GM12878 (cell line): Measurements from ENCODE around the gene LMX1B. TPM values are rescaled to one million over a fixed set of nuclear protein-coding genes. Genes with fewer than 3 reads are reported as not detected.

Experiments
- ATAC-seq: fragments of 200-7000 bp; cut with Tn5 transposase; 3 replicates; pipeline ENCODE4 v1.9.1; 2020; ENCODE audit warnings: mild to moderate bottlenecking, moderate library complexity
- BruUV-seq: library from RNA; stranded (reverse); fragments of 400-500 nt; replicated peaks from 2 replicates; lab custom pipeline; 2021; lab: Mats Ljungman, UMichigan
- CTCF ChIA-PET: fragments of 300-600 bp; sonication (Branson Sonifier 250); formaldehyde crosslinking; extraction: SDS; loops from one replicate; lab custom pipeline; 2021; ENCODE audit warnings: inconsistent platforms; lab: Yijun Ruan, JAX
- POLR2A ChIA-PET: fragments of 350-600 bp; formaldehyde crosslinking; extraction: SDS; loops from one replicate; lab custom pipeline; 2021; ENCODE audit warnings: inconsistent platforms; lab: Charles Lee
- RAD21 ChIA-PET: fragments of 300-600 bp; sonication (Branson Sonifier 250); formaldehyde crosslinking; loops from one replicate; lab custom pipeline; 2023; ENCODE audit warnings: antibody characterized with exemption; ENCODE audit not compliant: unreplicated experiment; lab: Charles Lee
- SMC1A ChIA-PET: fragments of 300-600 bp; sonication (Branson Sonifier 250); formaldehyde crosslinking; loops from one replicate; lab custom pipeline; 2023; ENCODE audit not compliant: unreplicated experiment, uncharacterized antibody; lab: Charles Lee
- DNase-seq: peaks from one replicate; pipeline ENCODE4 v3.0.0-alpha.2; 2011; ENCODE audit warnings: low read depth, low spot score
- FAIRE-seq: peaks from 3 replicates; lab custom pipeline; 2011; peaks lifted over from hg19 to GRCh38; lab: Jason Lieb, UNC
- H2AFZ ChIP-seq: 2 replicates; pipeline ENCODE4 v1.6.0; 2011; ENCODE audit warnings: low read depth, low read length, control low read depth; ENCODE audit not compliant: control insufficient read depth
- H3K27ac ChIP-seq: 2 replicates; pipeline ENCODE4 v1.5.1; 2011; ENCODE audit warnings: control low read depth; ENCODE audit not compliant: control insufficient read depth, insufficient read depth
- H3K27me3 ChIP-seq, 2 experiments: replicated peaks in 1 of 2; 2 replicates each; pipeline versions ENCODE4 v1.6.0 to v1.6.1; 2011; ENCODE audit warnings: low read length in 1 of 2; ENCODE audit not compliant: control insufficient read depth in 2 of 2, insufficient read depth in 2 of 2
- H3K36me3 ChIP-seq, 2 experiments: 2 replicates each; pipeline ENCODE4 v1.5.1; 2011; ENCODE audit warnings: low read length in 1 of 2; ENCODE audit not compliant: control insufficient read depth in 2 of 2, insufficient read depth in 2 of 2
- H3K4me1 ChIP-seq: 2 replicates; pipeline ENCODE4 v1.6.1; 2011; ENCODE audit warnings: mild to moderate bottlenecking, low read length, moderate library complexity, mixed read lengths; ENCODE audit not compliant: control insufficient read depth, insufficient read depth
- H3K4me2 ChIP-seq: 2 replicates; pipeline ENCODE4 v1.6.0; 2011; ENCODE audit warnings: control low read depth; ENCODE audit not compliant: control insufficient read depth, insufficient read depth
- H3K4me3 ChIP-seq: fragments of 200-600 bp; sonication (generic); 2 replicates; pipeline ENCODE4 v1.5.1; 2016
- H3K79me2 ChIP-seq: 2 replicates; pipeline ENCODE4 v1.6.0; 2011; ENCODE audit warnings: low read length; ENCODE audit not compliant: control insufficient read depth, insufficient read depth
- H3K9ac ChIP-seq: 2 replicates; pipeline ENCODE4 v1.8.0; 2011; ENCODE audit warnings: low read length, control low read depth, mixed read lengths; ENCODE audit not compliant: control insufficient read depth, insufficient read depth
- H3K9me3 ChIP-seq: replicated peaks from 3 replicates; pipeline ENCODE4 v1.5.1; 2011; ENCODE audit warnings: mild to moderate bottlenecking, low read length; ENCODE audit not compliant: control insufficient read depth, insufficient read depth
- H4K20me1 ChIP-seq: 2 replicates; pipeline ENCODE4 v1.6.0; 2011; ENCODE audit not compliant: control insufficient read depth, insufficient read depth
- CTCF ChIP-seq, 3 experiments: IDR thresholded peaks in 2 of 3; conservative IDR thresholded peaks in 1 of 3; 2 replicates each; pipeline ENCODE4 v1.5.1; 2011; ENCODE audit warnings: low read depth in 3 of 3, low read length in 3 of 3, mild to moderate bottlenecking in 3 of 3, control low read depth in 2 of 3, moderate library complexity in 2 of 3, inconsistent platforms in 1 of 3, mixed read lengths in 1 of 3; ENCODE audit not compliant: control insufficient read depth in 2 of 3, insufficient read depth in 1 of 3; ENCODE audit errors: extremely low read depth in 1 of 3
- IKZF1 ChIP-seq: fragments of 450-650 bp; conservative IDR thresholded peaks from 2 replicates; pipeline ENCODE4 v1.6.1; 2017; ENCODE audit warnings: antibody characterized with exemption, mild to moderate bottlenecking
- RAD51 ChIP-seq: fragments of 450-650 bp; IDR thresholded peaks from 2 replicates; pipeline ENCODE4 v1.6.1; 2016; ENCODE audit warnings: moderate library complexity, mild to moderate bottlenecking, inconsistent platforms
- ZNF217 ChIP-seq: fragments of 450-650 bp; IDR thresholded peaks from 2 replicates; pipeline ENCODE4 v1.6.1; 2017; ENCODE audit warnings: antibody characterized with exemption, mild to moderate bottlenecking
- WGBS: methylation state at CpG from one replicate; pipeline ENCODE4 v1.1.6; 2016; ENCODE audit warnings: low lambda C conversion rate; ENCODE audit not compliant: insufficient replicate concordance, insufficient coverage; ENCODE audit errors: missing lambda C conversion rate; 5-methylcytosine and 5-hydroxymethylcytosine counted together
- in situ Hi-C: fragments of 300-500 bp; cut with MboI; formaldehyde crosslinking; loops from 9 replicates; pipeline ENCODE4 v1.14.3; 2018; ENCODE audit warnings: mixed read lengths
- intact Hi-C: fragments of 100-400 bp; cut with micrococcal nuclease; formaldehyde crosslinking; loops from one replicate; pipeline ENCODE4 v1.14.2; 2022; ENCODE audit not compliant: unreplicated experiment
- polyA plus RNA-seq, 11 experiments: library from polyadenylated mRNA; depleted of rRNA in 4 of 11; unstranded in 6 of 11; stranded (reverse) in 5 of 11; fragments of >200 nt; fragmentation: Nextera tagmentation in 4 of 11; fragmentation: Illumina TruSeq in 1 of 11; extraction: Ambion mirVana in 4 of 11; extraction: Trizol in 1 of 11; gene quantifications; 1 replicate in 1 of 11; 2 replicates in 10 of 11; pipeline versions ENCODE4 v1.2.1 to v1.2.3, GENCODE V29; 2011 to 2016; ENCODE audit warnings: inconsistent platforms in 2 of 11, missing spikeins in 2 of 11, low read depth in 1 of 11
- total RNA-seq, 4 experiments: library from RNA; depleted of rRNA in 3 of 4; stranded (reverse); fragments of >200 nt in 3 of 4; fragmentation: Illumina TruSeq in 1 of 4; extraction: Trizol in 1 of 4; gene quantifications; 2 replicates each; pipeline versions ENCODE4 v1.2.1 to v1.2.3, GENCODE V29; 2013 to 2021
- TF ChIP-seq, protein P1 (sequence below): fragments of 450-650 bp; IDR thresholded peaks from 2 replicates; pipeline ENCODE4 v1.6.1; 2017; ENCODE audit warnings: mild to moderate bottlenecking, moderate library complexity
- TF ChIP-seq, protein P2 (sequence below): IDR thresholded peaks from 2 replicates; pipeline ENCODE4 v1.6.1; 2012; ENCODE audit warnings: mild to moderate bottlenecking, low read depth, low read length

LMX1B gene
- total and polyA plus RNA-seq, 10 of the 15 experiments (the other 5 are each of a cell fraction or from before 2014, with no cell fraction given), result not detected

DNA sequence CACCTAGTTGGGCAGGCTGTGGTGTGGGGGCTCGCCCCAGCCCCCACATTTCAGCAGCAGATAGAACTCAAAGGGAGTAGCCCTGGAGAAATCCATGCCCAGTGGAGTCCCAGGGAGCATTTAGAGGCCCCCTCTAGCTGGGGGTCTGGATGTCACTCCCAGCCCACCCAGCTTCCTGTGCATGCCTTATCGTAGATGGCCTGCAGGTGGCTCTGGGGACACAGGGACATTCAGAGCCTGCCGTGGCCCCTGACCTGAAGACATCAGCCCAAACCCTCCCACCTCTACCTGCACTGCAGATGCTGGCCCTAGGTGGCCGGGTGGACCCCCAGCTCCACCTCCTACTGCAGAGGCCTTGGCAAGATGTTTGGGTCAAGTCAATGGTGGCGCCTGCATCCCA, 49.0 kb upstream of the LMX1B start:
- in situ Hi-C loops (no loop called here), intact Hi-C loops (no loop called here)
- Histone ChIP-seq H2AFZ (no peak overlapping the region), H3K27me3 (no peaks in the 10 kb centered on the region; a peak in 2 of 4 replicates), H3K9ac (no peak overlapping the region), H3K27ac (no peak overlapping the region), H3K4me2 (no peak overlapping the region), H3K4me1 (no peaks in the 10 kb centered on the region), H3K9me3 (no peaks in the 10 kb centered on the region), H4K20me1 (no peaks in the 10 kb centered on the region), H3K79me2 (no peaks in the 10 kb centered on the region), H3K4me3 (no peak overlapping the region), H3K36me3 (no peaks in the 10 kb centered on the region)
- WGBS, result 10% methylated on average over 5 of the region's 5 CpGs
- TF ChIP-seq, protein P1, sequence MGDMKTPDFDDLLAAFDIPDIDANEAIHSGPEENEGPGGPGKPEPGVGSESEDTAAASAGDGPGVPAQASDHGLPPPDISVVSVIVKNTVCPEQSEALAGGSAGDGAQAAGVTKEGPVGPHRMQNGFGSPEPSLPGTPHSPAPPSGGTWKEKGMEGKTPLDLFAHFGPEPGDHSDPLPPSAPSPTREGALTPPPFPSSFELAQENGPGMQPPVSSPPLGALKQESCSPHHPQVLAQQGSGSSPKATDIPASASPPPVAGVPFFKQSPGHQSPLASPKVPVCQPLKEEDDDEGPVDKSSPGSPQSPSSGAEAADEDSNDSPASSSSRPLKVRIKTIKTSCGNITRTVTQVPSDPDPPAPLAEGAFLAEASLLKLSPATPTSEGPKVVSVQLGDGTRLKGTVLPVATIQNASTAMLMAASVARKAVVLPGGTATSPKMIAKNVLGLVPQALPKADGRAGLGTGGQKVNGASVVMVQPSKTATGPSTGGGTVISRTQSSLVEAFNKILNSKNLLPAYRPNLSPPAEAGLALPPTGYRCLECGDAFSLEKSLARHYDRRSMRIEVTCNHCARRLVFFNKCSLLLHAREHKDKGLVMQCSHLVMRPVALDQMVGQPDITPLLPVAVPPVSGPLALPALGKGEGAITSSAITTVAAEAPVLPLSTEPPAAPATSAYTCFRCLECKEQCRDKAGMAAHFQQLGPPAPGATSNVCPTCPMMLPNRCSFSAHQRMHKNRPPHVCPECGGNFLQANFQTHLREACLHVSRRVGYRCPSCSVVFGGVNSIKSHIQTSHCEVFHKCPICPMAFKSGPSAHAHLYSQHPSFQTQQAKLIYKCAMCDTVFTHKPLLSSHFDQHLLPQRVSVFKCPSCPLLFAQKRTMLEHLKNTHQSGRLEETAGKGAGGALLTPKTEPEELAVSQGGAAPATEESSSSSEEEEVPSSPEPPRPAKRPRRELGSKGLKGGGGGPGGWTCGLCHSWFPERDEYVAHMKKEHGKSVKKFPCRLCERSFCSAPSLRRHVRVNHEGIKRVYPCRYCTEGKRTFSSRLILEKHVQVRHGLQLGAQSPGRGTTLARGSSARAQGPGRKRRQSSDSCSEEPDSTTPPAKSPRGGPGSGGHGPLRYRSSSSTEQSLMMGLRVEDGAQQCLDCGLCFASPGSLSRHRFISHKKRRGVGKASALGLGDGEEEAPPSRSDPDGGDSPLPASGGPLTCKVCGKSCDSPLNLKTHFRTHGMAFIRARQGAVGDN, result no peak
- TF ChIP-seq IKZF1 (no peak), CTCF (IDR thresholded peaks at IDR 0.05 in 2 of 3, conservative IDR thresholded peaks at IDR 0.05 in 1 of 3; ENCODE audit: control insufficient read depth in 2 of 3, extremely low read depth in 1 of 3, insufficient read depth in 1 of 3, low read depth in 3 of 3, low read length in 3 of 3) (peak in 1 of 3 experiments; percentile 27; a peak in 1 of 6 replicates), ZNF217 (no peak), RAD51 (no peak)
- TF ChIP-seq, protein P2, sequence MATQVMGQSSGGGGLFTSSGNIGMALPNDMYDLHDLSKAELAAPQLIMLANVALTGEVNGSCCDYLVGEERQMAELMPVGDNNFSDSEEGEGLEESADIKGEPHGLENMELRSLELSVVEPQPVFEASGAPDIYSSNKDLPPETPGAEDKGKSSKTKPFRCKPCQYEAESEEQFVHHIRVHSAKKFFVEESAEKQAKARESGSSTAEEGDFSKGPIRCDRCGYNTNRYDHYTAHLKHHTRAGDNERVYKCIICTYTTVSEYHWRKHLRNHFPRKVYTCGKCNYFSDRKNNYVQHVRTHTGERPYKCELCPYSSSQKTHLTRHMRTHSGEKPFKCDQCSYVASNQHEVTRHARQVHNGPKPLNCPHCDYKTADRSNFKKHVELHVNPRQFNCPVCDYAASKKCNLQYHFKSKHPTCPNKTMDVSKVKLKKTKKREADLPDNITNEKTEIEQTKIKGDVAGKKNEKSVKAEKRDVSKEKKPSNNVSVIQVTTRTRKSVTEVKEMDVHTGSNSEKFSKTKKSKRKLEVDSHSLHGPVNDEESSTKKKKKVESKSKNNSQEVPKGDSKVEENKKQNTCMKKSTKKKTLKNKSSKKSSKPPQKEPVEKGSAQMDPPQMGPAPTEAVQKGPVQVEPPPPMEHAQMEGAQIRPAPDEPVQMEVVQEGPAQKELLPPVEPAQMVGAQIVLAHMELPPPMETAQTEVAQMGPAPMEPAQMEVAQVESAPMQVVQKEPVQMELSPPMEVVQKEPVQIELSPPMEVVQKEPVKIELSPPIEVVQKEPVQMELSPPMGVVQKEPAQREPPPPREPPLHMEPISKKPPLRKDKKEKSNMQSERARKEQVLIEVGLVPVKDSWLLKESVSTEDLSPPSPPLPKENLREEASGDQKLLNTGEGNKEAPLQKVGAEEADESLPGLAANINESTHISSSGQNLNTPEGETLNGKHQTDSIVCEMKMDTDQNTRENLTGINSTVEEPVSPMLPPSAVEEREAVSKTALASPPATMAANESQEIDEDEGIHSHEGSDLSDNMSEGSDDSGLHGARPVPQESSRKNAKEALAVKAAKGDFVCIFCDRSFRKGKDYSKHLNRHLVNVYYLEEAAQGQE, result no peak
- no peak for DNase-seq
- FAIRE-seq, result no peak
- ATAC-seq, result no peak
- CTCF ChIA-PET, result no interaction called here
- POLR2A ChIA-PET, result no interaction called here
- no TSS peak for BruUV-seq
- SMC1A ChIA-PET, result no interaction called here
- RAD21 ChIA-PET, result no interaction called here
